ENCODE data around the gene SIX2.
A peak's percentile ranks its signal among the peaks of the same experiment; 100 is the strongest.
"Not testable (repeated sequence)": the region's sequence is repeated elsewhere in the genome, so short reads cannot be mapped to it uniquely, and the experiment has no call there.

The SIX2 gene

DNA sequence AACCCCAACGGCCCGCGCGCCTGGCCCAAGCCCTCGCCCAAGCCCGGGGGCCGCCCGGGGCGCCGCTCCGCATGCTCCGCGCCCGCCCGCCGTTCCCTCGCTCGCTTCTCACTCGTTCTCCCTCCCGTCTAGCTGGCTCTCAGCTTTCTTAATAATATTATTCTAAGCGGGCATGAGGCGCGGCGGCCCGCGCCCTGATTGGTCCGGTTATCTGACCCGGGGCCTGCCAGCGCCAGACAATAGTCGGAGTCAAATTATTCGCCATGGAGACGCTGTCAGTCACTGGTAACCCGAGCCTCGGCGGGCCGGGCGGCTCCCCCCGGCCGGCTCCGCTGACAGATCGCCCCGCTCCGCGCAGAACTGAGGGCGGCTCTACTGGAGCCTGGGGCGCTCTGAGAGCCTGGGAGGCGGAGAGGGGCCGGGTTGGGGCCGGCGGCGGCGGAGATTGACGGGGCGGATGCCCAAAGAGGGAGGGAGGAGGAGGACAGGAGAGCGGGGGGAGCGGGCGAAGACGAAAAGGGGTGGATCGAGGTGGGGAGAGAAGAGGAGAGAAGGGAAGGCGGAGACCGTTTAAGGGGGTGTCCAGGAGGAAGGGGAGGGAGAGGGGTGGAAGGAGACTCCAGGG, at the start of gene SIX2:
Gene SIX2 (minus strand): TSS at position 150 of the 625 bp plus-strand sequence. CDS start 342 bp downstream, outside the sequence.
- peak; percentile 90 for DNase-seq (ENCODE audit: low read depth)

DNA sequence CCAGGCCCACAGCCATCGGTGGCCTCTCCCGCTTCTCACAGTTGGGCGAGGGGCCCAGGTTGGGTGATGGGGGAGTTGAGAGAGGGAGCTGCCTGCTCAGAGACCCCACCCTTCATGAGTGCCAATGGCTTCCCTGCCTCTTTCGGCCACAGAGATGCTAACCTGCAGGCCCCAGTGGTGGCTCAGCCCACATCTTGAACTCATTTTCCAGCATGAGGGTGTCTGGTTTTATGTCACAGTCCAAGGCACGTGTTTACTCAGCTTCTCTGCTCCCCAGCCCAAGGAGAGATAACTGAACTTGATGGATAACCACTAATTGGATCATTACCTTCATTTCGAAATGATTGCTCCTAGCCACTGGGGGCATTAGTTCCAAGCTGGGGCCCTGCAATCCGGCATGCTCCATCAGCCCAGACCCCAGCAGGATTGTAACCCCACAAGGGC, 45.9 kb upstream of the SIX2 start:
- no peak for DNase-seq (ENCODE audit: low read depth)

DNA sequence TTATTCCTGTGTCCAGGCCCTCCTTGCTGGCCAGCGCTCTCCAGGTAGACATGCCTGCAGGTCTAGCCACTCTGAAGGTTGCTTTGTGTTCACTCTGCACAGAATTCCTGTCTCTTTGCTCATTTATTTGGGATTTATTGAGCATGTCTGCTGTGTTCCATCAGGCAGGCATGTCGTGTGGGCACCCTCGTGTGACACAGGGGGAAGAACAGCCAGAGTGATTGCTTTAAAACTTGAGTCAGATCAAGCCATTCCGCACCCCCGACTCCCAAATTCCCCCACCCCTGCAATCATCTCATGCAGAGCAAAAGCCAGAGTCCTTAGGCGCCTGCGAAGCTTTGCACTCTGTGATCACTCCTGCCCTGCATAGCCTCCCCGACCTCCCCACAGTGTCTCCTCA, 44.7 kb upstream of the SIX2 start:
- DNase-seq (ENCODE audit: low read depth) = no peak

DNA sequence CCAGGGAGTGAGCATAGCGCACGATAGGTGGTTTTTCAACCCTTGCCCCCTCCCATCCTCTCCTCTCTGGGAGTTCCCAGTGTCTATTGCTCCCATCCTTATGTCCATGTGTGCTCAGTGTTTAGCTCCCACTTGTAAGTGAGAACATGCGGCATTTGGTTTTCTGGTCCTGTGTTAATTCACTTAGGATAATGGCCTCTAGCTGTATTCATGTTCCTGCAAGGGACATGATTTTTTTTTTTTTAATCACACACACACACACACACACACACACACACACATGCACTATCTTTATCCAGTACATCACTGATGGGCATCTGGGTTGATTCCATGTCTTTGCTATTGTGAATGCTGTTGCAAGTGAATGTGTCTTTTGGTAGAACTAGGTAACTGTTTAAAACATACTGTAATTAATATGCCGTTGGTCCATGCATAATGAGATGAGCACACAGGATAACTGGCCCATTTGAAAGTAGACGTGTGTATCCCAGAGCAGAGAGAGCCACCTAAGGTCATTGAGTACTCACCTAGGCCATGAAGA, 43.2 kb upstream of the SIX2 start:
- DNase-seq (ENCODE audit: low read depth) = no peak

DNA sequence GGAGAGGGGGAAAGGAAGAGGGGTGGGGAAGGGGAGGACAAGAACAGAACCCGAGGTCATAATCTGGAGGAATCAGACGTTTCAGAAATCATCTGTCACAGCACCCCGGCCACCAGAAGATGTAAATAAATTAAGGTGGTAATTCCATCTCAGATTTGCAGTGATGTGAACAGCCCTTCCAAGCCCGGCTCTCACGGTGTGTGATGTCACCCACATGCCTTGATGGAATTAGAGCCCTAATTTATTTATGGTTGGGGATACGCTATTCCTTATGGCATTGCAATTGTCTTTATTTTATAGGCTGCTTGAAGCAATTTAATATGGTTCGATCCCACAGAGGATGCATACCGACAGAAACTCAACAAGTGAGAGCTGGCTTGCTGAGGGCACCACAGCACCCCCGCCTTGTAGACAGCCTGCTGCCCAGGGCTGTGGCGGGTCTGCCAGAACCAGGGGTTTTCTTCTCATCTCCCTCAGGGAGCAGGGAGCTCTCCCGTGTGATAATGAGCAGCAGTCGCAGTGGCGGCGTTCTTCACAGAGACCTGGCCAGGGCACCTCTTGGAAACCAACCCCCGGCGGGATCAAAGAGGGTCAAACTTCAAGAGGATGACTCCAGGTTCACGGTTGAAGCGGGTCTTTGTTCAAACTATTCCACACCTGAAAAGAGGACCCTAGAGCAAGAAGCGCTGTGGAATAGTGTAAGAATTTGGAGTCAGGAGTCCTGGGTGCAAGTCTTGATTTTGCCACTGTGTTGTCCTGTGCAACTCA, 40.5 kb upstream of the SIX2 start:
- no peak for DNase-seq (ENCODE audit: low read depth)

DNA sequence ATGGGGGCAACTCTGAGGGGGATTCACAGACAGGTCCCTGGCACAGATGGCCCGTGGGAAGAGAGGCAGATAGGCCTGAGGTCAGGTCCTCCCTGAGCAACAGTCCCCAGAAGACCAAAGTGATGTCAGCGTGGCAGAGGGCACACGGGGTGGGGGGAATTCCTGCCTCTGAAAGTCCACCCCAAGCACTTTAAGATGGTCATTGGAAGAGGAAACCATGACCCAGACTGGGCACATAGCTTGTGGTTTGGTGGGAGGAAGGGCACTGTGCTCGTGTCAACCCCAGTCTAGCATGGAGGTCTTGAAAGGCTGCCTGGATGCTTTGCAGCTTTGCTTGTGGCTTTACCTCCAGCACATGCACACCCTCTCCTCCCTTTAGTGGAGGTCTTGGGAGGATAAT, 38.0 kb upstream of the SIX2 start:
- DNase-seq (ENCODE audit: low read depth) = no peak

DNA sequence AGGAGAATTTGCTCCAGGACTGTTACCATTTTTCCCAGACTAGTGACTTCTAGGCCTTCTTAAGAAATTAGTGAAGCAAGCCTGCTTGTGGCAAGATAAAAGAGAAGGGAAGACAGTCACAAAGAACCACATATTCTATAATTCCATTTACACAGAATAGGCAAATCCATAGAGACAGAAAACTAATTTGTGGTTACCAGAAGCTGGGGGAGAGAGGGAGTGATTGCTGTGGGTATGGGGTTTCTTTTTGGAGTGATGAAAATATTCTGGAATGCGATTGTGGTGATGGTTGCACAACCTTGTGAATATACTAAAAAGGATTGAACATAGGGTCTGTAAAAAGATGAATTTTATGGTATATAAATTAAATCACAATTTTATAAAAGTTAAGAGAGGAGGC, 37.5 kb upstream of the SIX2 start:
- DNase-seq (ENCODE audit: low read depth) = no peak

DNA sequence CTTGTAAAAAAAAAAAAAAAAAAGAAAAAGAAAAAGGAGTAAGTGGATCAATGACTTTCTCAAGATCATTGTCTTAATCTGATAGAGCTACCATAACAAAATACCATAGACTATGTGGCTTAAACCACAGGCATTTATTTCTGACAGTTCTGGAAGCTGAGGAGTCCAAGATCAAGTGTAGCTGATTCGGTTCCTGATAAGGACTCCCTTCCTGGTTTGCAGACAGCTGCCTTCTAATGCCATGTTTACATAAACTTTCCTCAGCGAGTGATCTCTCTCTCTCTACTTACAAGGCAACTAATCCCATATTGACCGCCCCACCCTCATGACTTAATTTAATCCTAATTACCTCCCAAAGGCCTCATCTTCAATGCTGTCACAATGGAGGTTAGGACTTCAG, 36.5 kb upstream of the SIX2 start:
- DNase-seq (ENCODE audit: low read depth) = peak; percentile 23

DNA sequence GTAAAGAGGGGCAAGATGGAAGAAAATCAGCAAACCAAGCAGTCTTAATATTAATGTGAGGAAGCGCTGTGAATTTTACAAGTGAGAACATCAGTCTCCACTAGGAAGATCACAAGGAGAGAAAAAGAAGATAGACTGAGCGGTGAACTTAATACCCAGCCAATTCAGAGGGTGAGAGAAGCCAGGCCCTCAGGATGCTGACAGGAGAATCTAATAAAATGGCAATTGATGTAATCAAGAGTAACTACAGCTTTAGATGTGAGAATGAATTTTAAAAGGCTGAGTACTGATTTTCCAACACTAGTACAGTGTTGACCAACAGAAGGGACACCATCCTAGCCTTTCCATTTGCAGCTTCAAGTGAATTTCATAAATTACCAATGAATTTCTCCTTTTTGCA, 35.7 kb upstream of the SIX2 start:
- no peak for DNase-seq (ENCODE audit: low read depth)

DNA sequence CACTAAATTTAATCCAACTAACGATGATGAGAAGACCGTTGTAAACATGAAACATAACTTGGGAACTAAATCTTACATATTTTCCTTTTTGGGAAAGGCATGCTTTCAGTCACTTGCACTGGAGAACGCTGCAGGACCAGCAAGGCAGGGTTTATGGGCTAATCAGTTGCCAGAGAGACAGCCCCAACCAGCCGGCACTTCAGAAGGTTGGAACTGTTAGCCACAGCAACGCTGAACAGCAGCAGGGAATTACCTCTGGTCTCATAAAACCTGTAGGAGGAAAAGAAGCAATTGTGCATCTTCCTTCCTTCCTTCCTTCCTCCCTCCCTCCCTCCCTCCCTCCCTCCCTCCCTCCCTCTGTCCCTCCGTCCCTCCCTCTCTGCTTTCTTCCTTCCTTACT, 33.9 kb upstream of the SIX2 start:
- DNase-seq (ENCODE audit: low read depth) = no peak

DNA sequence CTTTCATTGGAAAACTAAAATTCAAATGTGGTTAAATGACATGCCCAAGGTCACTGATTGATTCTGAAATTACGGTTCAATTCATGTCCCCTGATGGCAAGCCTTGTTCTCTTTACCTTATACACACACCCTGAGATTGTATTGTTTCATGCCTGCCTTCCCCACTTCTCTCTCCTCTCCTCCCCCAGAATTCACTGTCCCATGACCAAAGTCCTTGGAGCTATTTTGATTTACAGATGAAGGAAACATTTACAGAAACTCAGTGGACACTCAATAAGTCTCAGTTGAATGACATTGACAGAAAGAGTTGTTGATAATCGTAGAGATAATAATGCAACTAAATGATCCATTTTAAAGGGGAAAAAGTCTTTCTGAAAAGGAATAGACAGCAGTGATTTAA, 33.1 kb upstream of the SIX2 start:
- DNase-seq (ENCODE audit: low read depth) = no peak

DNA sequence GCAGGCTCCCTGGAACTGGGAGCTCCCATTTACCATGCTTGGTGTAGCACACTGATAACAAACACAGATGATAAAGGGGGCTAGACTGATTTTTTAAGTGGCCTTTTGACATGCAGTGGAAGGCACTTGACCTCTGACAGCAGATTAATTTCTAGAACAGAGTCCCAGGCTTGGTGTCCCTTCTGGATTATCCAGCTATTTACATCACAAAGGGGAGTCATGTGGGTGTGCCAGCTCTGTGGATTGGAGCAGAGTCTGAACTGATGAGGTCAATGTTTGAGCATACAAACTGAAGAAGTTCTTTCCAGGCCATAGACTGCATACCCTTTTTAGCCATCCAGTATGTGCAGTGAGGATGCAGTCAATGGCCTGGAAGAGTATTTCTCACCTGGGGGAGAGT, 31.5 kb upstream of the SIX2 start:
- no peak for DNase-seq (ENCODE audit: low read depth)

DNA sequence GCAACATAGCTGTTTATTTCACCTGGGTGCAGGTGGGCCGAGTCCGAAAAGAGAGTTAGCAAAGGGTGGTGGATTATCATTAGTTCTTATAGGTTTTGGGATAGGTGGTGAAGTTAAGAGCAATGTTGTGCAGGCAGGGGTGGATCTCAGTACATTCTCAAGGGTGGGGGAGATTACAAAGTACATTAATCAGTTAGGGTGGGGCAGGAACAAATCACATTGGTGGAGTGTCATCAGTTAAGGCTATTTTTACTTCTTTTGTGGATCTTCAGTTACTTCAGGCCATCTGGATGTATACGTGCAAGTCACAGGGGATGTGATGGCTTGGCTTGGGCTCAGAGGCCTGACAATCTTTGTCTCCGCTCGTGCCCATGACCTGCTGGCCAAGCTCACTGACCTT, 30.6 kb upstream of the SIX2 start:
- DNase-seq (ENCODE audit: low read depth) = not testable (repeated sequence)

DNA sequence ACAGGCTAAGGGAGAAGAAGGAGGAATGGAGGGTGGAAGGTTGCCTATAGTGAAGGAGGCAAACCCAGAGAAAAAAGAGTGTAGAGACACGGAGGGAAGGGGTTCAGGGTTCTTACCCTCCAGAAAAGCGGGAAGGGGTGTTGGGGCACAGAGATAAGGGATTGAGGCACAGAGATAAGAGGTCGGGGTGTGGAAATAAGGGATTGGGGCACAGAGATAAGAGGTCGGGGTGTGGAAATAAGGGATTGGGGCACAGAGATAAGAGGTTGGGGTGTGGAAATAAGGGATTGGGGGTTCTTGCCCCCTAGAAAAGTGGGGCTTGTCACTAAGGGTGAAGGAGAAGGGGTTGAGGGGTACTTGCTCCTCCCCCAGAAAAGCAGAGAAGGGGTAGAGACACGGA, 29.6 kb upstream of the SIX2 start:
- DNase-seq (ENCODE audit: low read depth) = not testable (repeated sequence)

DNA sequence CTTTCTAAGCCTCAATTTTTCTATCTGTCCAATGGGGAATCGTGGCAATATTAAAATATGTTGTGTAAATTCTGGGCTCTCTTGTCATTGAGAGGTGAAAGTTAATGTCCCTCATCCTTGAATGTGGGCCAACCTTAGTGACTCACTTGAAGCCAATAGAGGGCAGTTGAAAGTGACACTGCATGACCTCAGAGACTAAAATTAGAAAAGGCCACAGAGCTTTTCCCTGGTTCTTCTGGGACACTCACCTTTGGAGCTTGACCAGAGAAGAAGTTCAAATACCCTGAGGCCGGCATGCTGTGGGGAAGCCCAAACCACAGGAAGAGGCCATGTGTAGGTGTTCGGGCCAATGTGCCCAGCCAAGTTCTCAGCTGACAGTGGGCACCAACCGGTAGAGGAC, 24.1 kb upstream of the SIX2 start:
- DNase-seq (ENCODE audit: low read depth) = no peak

DNA sequence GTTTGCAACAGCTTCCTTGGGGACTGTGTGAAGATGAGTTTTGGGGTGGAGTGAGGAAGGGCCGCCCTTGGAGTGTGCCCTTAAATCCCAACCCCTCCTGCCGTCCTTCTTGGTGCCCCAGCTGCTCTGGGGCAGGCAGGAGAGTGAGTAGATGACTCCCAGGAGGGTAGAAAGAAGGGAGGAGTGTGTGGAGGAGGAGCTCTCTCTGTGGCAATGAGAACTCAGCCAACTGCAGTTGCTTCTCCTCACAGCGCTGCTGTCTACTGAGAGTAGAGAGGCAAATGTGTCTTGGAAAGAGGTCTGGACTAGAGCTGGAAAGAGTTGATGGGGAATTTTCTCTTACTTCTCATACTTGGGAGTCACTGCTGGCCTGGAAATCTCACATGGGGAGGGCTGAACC, 21.8 kb upstream of the SIX2 start:
- no peak for DNase-seq (ENCODE audit: low read depth)

DNA sequence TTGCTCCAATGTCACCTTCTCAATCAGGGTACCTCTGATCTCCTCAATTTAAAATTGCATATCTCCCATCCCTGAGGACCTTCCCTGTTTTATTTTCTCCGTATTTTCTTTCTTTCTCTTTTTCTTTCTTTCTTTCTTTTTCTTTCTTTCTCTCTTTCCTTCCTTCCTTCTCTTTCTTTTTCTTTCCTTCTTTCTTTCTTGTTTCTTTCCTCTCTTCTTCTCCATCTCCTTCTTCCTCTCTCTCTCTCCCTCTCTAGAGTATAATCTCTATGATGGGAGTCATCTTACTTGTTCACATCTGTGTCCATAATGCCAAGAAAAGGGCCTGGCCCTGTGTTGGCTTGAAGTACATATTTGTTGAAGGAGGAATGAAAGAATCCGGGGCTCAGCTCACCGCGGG, 21.3 kb upstream of the SIX2 start:
- no peak for DNase-seq (ENCODE audit: low read depth)

DNA sequence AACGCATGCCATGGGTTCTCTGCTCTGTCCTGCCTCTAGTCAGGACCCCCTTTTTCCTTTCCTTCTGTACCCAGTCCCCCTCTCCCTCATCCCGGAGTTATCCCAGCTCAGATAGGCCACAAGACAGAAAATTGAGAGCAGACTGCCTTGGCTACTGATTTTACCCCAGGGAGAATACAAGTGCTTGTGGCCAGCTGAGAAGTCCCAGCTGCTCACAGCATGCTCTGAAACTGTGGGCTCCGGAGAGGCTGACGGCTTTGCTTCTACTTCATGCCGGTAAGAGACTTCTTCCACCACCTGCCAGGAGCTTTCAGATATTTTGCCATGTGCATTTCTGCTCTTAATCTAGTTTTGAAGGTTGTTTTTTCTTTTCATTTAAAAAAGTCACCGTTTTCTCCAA, 20.0 kb upstream of the SIX2 start:
- DNase-seq (ENCODE audit: low read depth) = no peak

DNA sequence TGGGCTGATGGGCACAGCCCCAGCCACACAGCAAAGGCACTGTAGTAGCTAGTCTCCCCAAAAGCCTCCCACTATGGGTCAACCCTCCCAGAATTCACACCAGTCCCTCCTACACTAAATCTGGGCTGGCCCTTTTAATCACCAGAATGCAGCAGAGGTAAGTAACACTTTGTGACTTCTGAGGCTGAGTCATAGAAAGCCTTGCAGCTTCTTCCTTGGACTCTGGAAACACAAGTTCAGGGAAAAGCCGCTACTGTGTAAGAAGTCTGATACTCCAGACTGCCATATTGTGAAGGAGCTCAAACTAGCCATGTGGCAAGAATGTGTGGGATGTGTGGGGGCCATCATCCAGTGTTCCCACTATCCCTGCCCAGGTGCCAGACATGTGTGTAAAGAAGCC, 19.0 kb upstream of the SIX2 start:
- peak; percentile 54 for DNase-seq (ENCODE audit: low read depth)

DNA sequence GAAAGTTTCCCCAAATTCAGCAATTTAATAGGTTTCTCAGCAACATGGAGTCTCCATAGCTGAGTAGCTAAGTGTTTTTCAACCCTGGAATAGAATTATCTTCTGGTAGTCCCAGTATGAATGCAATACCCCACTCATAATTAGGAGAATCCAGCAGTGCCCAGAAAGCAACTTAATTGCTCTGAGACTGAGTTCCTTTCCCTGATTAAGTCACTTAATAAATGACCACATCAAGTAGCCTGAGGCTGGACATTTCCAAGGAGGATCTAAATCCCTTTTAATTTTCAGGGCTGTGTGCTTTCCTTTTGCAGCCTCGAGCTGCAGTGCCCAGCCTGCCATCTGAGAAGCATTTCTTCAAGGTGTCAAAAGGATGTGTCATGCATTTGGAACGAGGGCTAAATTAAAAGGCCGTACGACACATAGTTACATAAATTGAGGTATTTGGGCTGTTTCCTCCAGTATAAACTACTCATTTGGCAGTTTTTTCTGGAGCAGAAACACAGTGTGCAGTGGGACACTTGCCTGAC, 17.7 kb upstream of the SIX2 start:
- peak; percentile 15 for DNase-seq (ENCODE audit: low read depth)

DNA sequence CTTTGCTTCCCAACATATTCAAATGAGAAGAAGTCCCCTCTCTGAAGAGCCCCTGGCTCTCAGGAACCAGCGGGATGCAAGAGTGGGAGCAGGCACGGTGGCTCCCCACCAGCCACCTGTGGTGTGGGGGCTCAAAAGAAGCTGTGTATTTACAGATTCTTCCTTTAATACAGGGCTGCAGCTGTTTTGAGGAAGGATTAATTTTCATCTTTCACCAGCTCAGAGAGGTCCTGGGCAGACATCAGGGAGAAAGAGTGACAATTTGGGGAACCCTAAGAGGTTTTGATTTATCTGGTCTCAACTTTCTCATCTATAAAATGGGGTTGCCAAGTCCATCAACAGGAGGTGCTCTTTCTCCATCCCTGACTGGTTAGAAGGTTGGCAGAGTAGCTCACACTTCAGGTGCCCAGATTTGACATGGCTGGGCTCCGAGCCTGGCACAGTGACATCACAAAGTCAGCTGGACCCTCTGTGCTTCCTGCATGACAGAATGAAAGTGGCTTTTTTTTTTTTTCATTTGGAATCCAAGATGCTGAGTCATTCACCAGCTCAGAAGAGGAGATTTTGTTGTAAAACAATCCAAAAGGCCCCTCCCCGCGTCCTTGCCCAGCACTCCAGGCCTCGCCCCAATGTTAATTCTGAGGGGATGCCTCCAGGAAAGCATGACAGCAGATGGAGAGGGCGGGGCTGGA, 15.5 kb upstream of the SIX2 start:
- peak; percentile 95 for DNase-seq (ENCODE audit: low read depth)

DNA sequence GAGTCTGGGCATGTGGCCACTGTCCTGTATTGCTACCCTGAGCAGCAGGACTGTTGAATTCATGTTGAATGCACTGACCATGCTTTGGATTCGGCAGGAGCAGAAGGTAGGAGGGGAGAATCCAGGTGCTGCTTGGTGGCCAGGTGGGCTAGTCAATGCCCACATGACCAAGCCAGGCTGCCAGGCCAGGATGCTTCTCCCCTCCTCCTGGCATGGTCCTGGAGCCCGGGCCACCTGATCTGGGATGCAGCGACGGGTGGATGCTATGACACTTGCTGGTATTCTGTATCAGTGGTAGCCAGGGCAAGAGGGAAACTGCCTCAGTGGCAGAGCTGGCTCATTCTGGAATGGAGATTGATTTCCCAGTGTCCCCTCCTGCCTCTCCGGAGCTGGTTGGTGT, 14.8 kb upstream of the SIX2 start:
- DNase-seq (ENCODE audit: low read depth) = no peak

DNA sequence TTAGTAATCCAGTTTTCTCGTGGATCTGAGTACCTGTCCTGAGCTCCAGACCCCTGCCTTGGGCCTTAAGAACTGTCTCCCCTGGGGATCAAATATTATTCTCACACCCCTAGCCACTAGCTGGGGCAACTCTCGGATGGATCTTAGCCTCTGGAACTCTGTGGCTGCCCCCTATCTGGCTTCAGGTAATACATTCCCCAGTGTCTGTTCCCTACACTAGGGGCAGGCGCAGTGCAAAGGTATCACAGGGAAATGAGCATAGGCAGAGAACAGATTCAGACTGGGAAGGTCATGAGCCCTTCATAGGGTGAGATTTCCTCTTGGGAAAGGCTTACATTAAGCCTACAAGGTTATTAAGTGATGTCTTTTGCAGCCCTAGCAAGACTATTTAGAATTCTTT, 11.2 kb upstream of the SIX2 start:
- no peak for DNase-seq (ENCODE audit: low read depth)
